ENCODE results near the gene PRDX3.

The PRDX3 gene

GRCh38 chr10:119120875-119121274 lies 57.7 kb downstream of the PRDX3 start:
- no peak for TF ChIP-seq CTCF (IDR thresholded peaks at IDR 0.05; ENCODE audit: borderline replicate concordance, insufficient read depth, low read depth, low read length)
- no peak overlapping the region for H3K4me3 ChIP-seq (ENCODE audit: low read depth, low read length)

DNA sequence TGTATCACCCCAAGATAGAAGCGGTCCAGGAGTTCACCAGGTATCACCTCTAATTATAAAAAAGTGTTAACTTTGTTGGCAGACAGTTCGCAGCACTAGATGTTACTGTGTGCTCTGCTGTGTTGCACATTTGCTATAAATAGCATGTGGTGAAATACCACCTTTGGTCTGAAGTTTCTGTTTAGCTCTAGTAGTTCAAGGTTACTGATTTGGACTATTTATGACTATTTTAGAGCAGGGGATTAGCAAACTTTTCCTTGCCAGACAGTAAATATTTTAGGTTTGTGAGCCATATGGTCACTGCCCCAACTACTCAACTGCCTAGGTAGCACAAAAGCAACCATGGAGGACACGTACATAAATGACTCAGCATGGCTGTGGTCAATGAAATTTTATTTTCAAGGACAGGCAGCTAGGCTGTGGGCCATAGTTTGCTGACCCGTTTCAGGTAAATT lies 58.2 kb downstream of the PRDX3 start:
- H3K4me3 ChIP-seq (ENCODE audit: low read depth, low read length): no peak overlapping the region
- no peak for TF ChIP-seq CTCF (IDR thresholded peaks at IDR 0.05; ENCODE audit: borderline replicate concordance, insufficient read depth, low read depth, low read length)

DNA sequence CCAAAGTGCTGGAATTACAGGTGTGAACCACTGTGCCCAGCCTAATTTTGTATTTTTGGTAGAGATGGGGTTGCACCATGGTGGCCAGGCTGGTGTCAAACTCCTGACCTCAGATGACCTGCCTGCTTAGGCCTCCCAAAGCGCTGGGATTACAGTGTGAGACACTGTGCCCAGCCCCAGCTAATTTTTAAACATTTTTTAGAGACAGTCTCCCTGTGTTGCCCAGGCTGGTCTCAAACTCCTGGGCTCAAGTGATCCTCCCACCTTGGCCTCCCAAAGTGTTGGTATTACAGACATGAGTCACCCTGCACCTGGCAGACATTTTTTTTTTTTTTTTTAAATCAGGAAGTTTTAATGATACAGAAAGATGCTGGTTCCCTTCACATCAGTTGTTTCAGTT lies 59.2 kb downstream of the PRDX3 start:
- no peak overlapping the region for H3K4me3 ChIP-seq (ENCODE audit: low read depth, low read length)
- no peak for TF ChIP-seq CTCF (IDR thresholded peaks at IDR 0.05; ENCODE audit: borderline replicate concordance, insufficient read depth, low read depth, low read length)

DNA sequence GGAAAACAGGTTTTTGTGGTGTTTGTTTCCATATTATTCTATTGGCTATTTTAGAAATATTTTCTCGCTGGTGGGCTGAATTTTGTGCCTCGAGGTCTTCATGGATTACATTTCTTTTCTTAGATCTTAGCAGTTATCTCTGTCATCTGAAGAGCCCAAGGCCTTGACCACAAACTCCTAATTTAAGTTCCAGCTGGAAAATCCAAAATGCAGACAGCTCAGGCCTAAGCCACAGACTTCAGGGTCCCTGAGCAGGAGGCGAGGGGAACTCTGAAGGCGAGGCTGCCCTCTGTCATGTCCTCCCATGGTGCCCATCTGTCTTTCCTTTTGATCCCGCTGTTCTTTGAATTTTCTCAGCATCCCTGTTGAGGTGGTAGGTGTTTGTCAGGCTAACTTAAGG lies 60.4 kb downstream of the PRDX3 start:
- no peak for TF ChIP-seq CTCF (IDR thresholded peaks at IDR 0.05; ENCODE audit: borderline replicate concordance, insufficient read depth, low read depth, low read length)
- no peak overlapping the region for H3K4me3 ChIP-seq (ENCODE audit: low read depth, low read length)

Data from GM12875 (cell line).